H9 (cell line): ENCODE measurements around the gene ANGPT4. TPM values are rescaled to one million over a fixed set of nuclear protein-coding genes. Genes with fewer than 3 reads are reported as not detected.

ENCODE experiments used
- DNase-seq: peaks from one replicate; pipeline ENCODE4 v3.0.0-alpha.2; 2017
- H2AFZ ChIP-seq: one replicate; pipeline ENCODE4 v1.6.1; 2013; ENCODE audit warnings: mild to moderate bottlenecking, low read length, control low read depth, moderate library complexity
- H2AK5ac ChIP-seq: 2 replicates; pipeline ENCODE4 v1.6.1; 2013; ENCODE audit warnings: low read length, control low read depth, mixed read lengths; ENCODE audit not compliant: insufficient read length
- H2BK120ac ChIP-seq: one replicate; pipeline ENCODE4 v1.6.1; 2013; ENCODE audit warnings: low read depth, mild to moderate bottlenecking, low read length, control low read depth, inconsistent platforms; ENCODE audit not compliant: poor library complexity, severe bottlenecking
- H2BK12ac ChIP-seq: 2 replicates; pipeline ENCODE4 v1.6.1; 2013; ENCODE audit warnings: low read length, control low read depth, mixed read lengths, low read depth; ENCODE audit not compliant: insufficient read length
- H2BK15ac ChIP-seq: 2 replicates; pipeline ENCODE4 v1.6.1; 2013; ENCODE audit warnings: low read depth, low read length, control low read depth
- H2BK20ac ChIP-seq: one replicate; pipeline ENCODE4 v1.6.1; 2013; ENCODE audit warnings: low read depth, mild to moderate bottlenecking, low read length, control low read depth, inconsistent platforms; ENCODE audit not compliant: poor library complexity, severe bottlenecking
- H2BK5ac ChIP-seq: 2 replicates; pipeline ENCODE4 v1.6.1; 2013; ENCODE audit warnings: low read length, control low read depth, mixed read lengths; ENCODE audit not compliant: insufficient read length
- H3K14ac ChIP-seq: 2 replicates; pipeline ENCODE4 v1.6.1; 2013; ENCODE audit warnings: low read length, control low read depth; ENCODE audit not compliant: insufficient read depth
- H3K18ac ChIP-seq: 2 replicates; pipeline ENCODE4 v1.6.1; 2013; ENCODE audit warnings: low read depth, mild to moderate bottlenecking, mixed read lengths, low read length, control low read depth; ENCODE audit not compliant: insufficient read length
- H3K23ac ChIP-seq: 2 replicates; pipeline ENCODE4 v1.6.1; 2013; ENCODE audit warnings: low read length, control low read depth, mixed read lengths, low read depth; ENCODE audit not compliant: insufficient read length
- H3K23me2 ChIP-seq: 2 replicates; pipeline ENCODE4 v1.6.1; 2013; ENCODE audit warnings: low read depth, mild to moderate bottlenecking, mixed read lengths, low read length, control low read depth; ENCODE audit not compliant: insufficient read length, poor library complexity, severe bottlenecking
- H3K27ac ChIP-seq: 2 replicates; pipeline ENCODE4 v1.5.1; 2013; ENCODE audit warnings: low read length, control low read depth, mixed read lengths, low read depth; ENCODE audit not compliant: insufficient read length
- H3K27me3 ChIP-seq: 2 replicates; pipeline ENCODE4 v1.6.1; 2013; ENCODE audit warnings: low read length, control low read depth, inconsistent platforms; ENCODE audit not compliant: insufficient read depth
- H3K4ac ChIP-seq: 2 replicates; pipeline ENCODE4 v1.6.1; 2013; ENCODE audit warnings: low read depth, mild to moderate bottlenecking, control low read depth, inconsistent platforms, low read length, moderate library complexity
- H3K4me1 ChIP-seq: 2 replicates; pipeline ENCODE4 v1.6.1; 2013; ENCODE audit warnings: low read length, control low read depth, inconsistent platforms; ENCODE audit not compliant: insufficient read depth
- H3K4me2 ChIP-seq: 2 replicates; pipeline ENCODE4 v1.6.1; 2013; ENCODE audit warnings: low read length, control low read depth, mixed read lengths; ENCODE audit not compliant: insufficient read length, insufficient read depth
- H3K56ac ChIP-seq: 2 replicates; pipeline ENCODE4 v1.6.1; 2013; ENCODE audit warnings: low read depth, mild to moderate bottlenecking, mixed read lengths, low read length, control low read depth; ENCODE audit not compliant: insufficient read length
- H3K79me1 ChIP-seq: 2 replicates; pipeline ENCODE4 v1.6.1; 2013; ENCODE audit warnings: low read depth, mild to moderate bottlenecking, moderate library complexity, low read length, control low read depth, inconsistent platforms; ENCODE audit not compliant: insufficient read depth, poor library complexity, severe bottlenecking
- H3K79me2 ChIP-seq: 2 replicates; pipeline ENCODE4 v1.6.1; 2013; ENCODE audit warnings: low read length, control low read depth, inconsistent platforms; ENCODE audit not compliant: insufficient read depth
- H3K9ac ChIP-seq: 2 replicates; pipeline ENCODE4 v1.6.1; 2013; ENCODE audit warnings: low read length, control low read depth, mixed read lengths; ENCODE audit not compliant: insufficient read length; ENCODE audit errors: extremely low read depth
- H3K9me3 ChIP-seq: one replicate; pipeline ENCODE4 v1.6.1; 2013; ENCODE audit warnings: low read depth, low read length, inconsistent platforms; ENCODE audit not compliant: control insufficient read depth
- H3T11ph ChIP-seq: one replicate; pipeline ENCODE4 v1.6.1; 2013; ENCODE audit warnings: mild to moderate bottlenecking, low read length, control low read depth, inconsistent platforms
- H4K20me1 ChIP-seq: one replicate; pipeline ENCODE4 v1.6.1; 2013; ENCODE audit not compliant: control insufficient read depth, insufficient read length, insufficient read depth
- H4K5ac ChIP-seq: 2 replicates; pipeline ENCODE4 v1.6.1; 2013; ENCODE audit warnings: low read depth, mild to moderate bottlenecking, mixed read lengths, low read length, control low read depth; ENCODE audit not compliant: insufficient read length
- H4K8ac ChIP-seq: replicated peaks from 2 replicates; pipeline ENCODE4 v1.6.1; 2013; ENCODE audit warnings: low read length, control low read depth, mixed read lengths, low read depth; ENCODE audit not compliant: insufficient read length
- H4K91ac ChIP-seq: 2 replicates; pipeline ENCODE4 v1.6.1; 2013; ENCODE audit warnings: low read depth, mild to moderate bottlenecking, moderate library complexity, mixed read lengths, low read length, control low read depth; ENCODE audit not compliant: insufficient read length
- H3K27ac Mint-ChIP-seq, 3 experiments: 2 replicates in 2 of 3; 3 replicates in 1 of 3; pipeline ENCODE4 v1.8.0; 2020 to 2021; ENCODE audit warnings: mixed read lengths in 3 of 3, mild to moderate bottlenecking in 1 of 3, moderate library complexity in 1 of 3
- H3K27me3 Mint-ChIP-seq: 2 replicates; pipeline ENCODE4 v1.8.0; 2021; ENCODE audit warnings: low read depth, mild to moderate bottlenecking, moderate library complexity, mixed read lengths
- H3K36me3 Mint-ChIP-seq, 3 experiments: 2 replicates in 2 of 3; 3 replicates in 1 of 3; pipeline ENCODE4 v1.8.0; 2020 to 2021; ENCODE audit warnings: low read depth in 3 of 3, mixed read lengths in 3 of 3; ENCODE audit not compliant: insufficient read depth in 1 of 3
- H3K4me1 Mint-ChIP-seq, 2 experiments: 2 replicates each; pipeline ENCODE4 v1.8.0; 2020; ENCODE audit warnings: mixed read lengths in 2 of 2
- H3K4me3 Mint-ChIP-seq, 2 experiments: 2 replicates in 1 of 2; 3 replicates in 1 of 2; pipeline ENCODE4 v1.8.0; 2020 to 2021; ENCODE audit warnings: mild to moderate bottlenecking in 2 of 2, mixed read lengths in 2 of 2, moderate library complexity in 1 of 2
- H3K9me3 Mint-ChIP-seq, 2 experiments: 2 replicates in 1 of 2; 3 replicates in 1 of 2; pipeline ENCODE4 v1.8.0; 2020; ENCODE audit warnings: mild to moderate bottlenecking in 2 of 2, mixed read lengths in 2 of 2, moderate library complexity in 1 of 2
- WGBS: extraction: QIAGEN DNeasy Blood & Tissue Kit; methylation state at CpG from one replicate; pipeline ENCODE4 v1.1.7; 2013; ENCODE audit warnings: missing lambda C conversion rate, low lambda C conversion rate, mixed read lengths; ENCODE audit not compliant: insufficient read length; ENCODE audit errors: extremely low coverage; 5-methylcytosine and 5-hydroxymethylcytosine counted together
- total RNA-seq: library from RNA; stranded (reverse); gene quantifications from 2 replicates; pipeline ENCODE4 v1.2.1, GENCODE V29; 2021
- TF ChIP-seq, protein P1 (sequence below): fragments of 200-600 bp; sonication (generic); conservative IDR thresholded peaks from 3 replicates; pipeline ENCODE4 v1.8.0; 2021; ENCODE audit warnings: antibody characterized with exemption, mild to moderate bottlenecking

ANGPT4 gene
- total RNA-seq, 1 experiment from 2014 or later: 0.11 TPM

DNA sequence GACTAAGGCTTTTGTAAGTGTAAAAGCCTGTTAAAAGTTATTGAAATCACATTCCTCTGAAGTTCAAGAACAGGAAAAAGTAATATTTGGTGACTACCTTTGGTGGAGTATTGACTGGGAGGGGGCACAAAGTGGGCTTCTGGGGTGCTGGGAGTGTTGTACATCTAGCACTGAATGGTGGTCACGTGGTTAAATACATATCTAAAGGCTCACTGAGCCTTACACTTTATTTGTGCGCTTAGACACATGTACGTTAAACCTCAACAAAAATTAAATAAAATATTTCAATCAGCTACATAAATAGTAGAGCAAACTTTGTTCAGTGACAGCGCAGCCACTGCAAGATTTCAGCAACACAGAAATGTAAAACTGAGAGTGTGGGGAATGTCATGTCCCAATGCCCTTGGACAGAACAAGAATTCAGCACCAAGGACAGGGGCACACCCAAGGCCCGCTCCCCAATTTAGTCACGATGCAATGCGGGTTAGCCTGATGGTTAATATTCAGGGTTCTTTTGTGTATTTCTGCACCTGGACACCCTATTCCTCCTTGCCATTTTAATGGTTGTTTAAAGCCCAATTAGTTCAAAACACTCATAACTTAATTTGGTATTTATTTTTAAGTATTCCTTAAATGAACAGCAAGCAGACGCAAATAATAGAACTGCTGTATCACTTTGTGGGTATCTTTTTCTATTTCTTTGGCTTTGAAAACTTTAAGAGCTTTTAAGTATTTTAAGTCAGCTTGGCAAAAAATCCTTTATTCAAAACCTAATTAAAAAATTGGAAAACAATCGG is 37.4 kb downstream of the ANGPT4 start:
- Histone ChIP-seq H3T11ph (no peak overlapping the region), H3K4ac (no peak overlapping the region), H3K27me3 (no peaks in the 10 kb centered on the region), H3K56ac (no peak overlapping the region), H4K20me1 (no peaks in the 10 kb centered on the region), H3K23ac (no peak overlapping the region), H2BK12ac (no peak overlapping the region), H3K79me1 (no peaks in the 10 kb centered on the region), H3K79me2 (no peaks in the 10 kb centered on the region), H3K9ac (no peak overlapping the region), H2AFZ (no peak overlapping the region), H3K14ac (no peak overlapping the region), H3K9me3 (no peaks in the 10 kb centered on the region), H3K23me2 (no peaks in the 10 kb centered on the region), H2BK5ac (no peak overlapping the region), H3K4me2 (no peak overlapping the region), H2BK120ac (no peak overlapping the region), H3K18ac (no peak overlapping the region), H2AK5ac (no peak overlapping the region), H4K91ac (no peak overlapping the region), H4K5ac (no peak overlapping the region), H3K27ac (no peak overlapping the region), H2BK20ac (no peak overlapping the region), H2BK15ac (no peak overlapping the region), H3K4me1 (no peaks in the 10 kb centered on the region), H4K8ac (no peak overlapping the region)
- Mint-ChIP-seq H3K27me3 (peaks cover 17% of the 10 kb centered on the region; the same call in 1 of the 2 replicates), H3K36me3 (no peaks in the 10 kb centered on the region), H3K4me1 (peaks cover 2 to 3% of the 10 kb centered on the region in 2 experiments), H3K27ac (no peak overlapping the region), H3K9me3 (no peaks in the 10 kb centered on the region; a peak in 1 of 5 replicates), H3K4me3 (no peak overlapping the region)
- no CpG with 5 or more reads among the region's 9 CpGs for WGBS
- TF ChIP-seq, protein P1, sequence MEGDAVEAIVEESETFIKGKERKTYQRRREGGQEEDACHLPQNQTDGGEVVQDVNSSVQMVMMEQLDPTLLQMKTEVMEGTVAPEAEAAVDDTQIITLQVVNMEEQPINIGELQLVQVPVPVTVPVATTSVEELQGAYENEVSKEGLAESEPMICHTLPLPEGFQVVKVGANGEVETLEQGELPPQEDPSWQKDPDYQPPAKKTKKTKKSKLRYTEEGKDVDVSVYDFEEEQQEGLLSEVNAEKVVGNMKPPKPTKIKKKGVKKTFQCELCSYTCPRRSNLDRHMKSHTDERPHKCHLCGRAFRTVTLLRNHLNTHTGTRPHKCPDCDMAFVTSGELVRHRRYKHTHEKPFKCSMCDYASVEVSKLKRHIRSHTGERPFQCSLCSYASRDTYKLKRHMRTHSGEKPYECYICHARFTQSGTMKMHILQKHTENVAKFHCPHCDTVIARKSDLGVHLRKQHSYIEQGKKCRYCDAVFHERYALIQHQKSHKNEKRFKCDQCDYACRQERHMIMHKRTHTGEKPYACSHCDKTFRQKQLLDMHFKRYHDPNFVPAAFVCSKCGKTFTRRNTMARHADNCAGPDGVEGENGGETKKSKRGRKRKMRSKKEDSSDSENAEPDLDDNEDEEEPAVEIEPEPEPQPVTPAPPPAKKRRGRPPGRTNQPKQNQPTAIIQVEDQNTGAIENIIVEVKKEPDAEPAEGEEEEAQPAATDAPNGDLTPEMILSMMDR: no peak
- no peak for DNase-seq
